GM19240 (cell line): ENCODE results near the gene C22orf39.
A peak's percentile ranks its signal among the peaks of the same experiment; 100 is the strongest.

Experiments used
- DNase-seq: peaks from one replicate; pipeline ENCODE4 v3.0.0; 2011; ENCODE audit warnings: low spot score; ENCODE audit not compliant: insufficient read length

Gene C22orf39

GRCh38 chr22:19447330-19448075, at the start of gene C22orf39:
Gene C22orf39, minus strand, starts transcription at chr22:19447711. Its CDS starts 23 bp downstream, at chr22:19447688.
- DNase-seq, result peak; percentile 89

- no peak for DNase-seq
Observed at GRCh38 chr22:19497245-19497644, 49.7 kb upstream of the C22orf39 start.

GRCh38 chr22:19496324-19496630, 48.8 kb upstream of the C22orf39 start:
- no peak for DNase-seq

GRCh38 chr22:19495562-19496323, 48.2 kb upstream of the C22orf39 start:
- no peak for DNase-seq

GRCh38 chr22:19494676-19495173, 47.2 kb upstream of the C22orf39 start:
- DNase-seq, result no peak

GRCh38 chr22:19494001-19494560, 46.6 kb upstream of the C22orf39 start:
- DNase-seq, result no peak

- DNase-seq, result no peak
Observed at GRCh38 chr22:19492504-19493174, 45.1 kb upstream of the C22orf39 start.

GRCh38 chr22:19490628-19491230, 43.2 kb upstream of the C22orf39 start:
- DNase-seq, result no peak

- no peak for DNase-seq
Observed at GRCh38 chr22:19488884-19489843, 41.7 kb upstream of the C22orf39 start.

- DNase-seq, result no peak
Observed at GRCh38 chr22:19488285-19488684, 40.8 kb upstream of the C22orf39 start.

- DNase-seq, result no peak
Observed at GRCh38 chr22:19483481-19484244, 36.2 kb upstream of the C22orf39 start.

GRCh38 chr22:19482297-19482696, 34.8 kb upstream of the C22orf39 start:
- DNase-seq, result no peak

- DNase-seq, result no peak
Observed at GRCh38 chr22:19480789-19481188, 33.3 kb upstream of the C22orf39 start.

GRCh38 chr22:19480173-19480568, 32.7 kb upstream of the C22orf39 start:
- DNase-seq, result no peak

- peak; percentile 93 for DNase-seq
Observed at GRCh38 chr22:19479355-19480172, 32.1 kb upstream of the C22orf39 start, which contains the start of gene CDC45. Gene CDC45, plus strand, starts transcription at chr22:19479920. Its CDS starts 49 bp downstream, at chr22:19479969.

- peak; percentile 76 for DNase-seq
Observed at GRCh38 chr22:19478901-19479354, 31.4 kb upstream of the C22orf39 start, which contains the start of gene UFD1. Gene UFD1, minus strand, starts transcription at chr22:19479193. Its CDS starts 108 bp downstream, at chr22:19479085.

- DNase-seq, result no peak
Observed at GRCh38 chr22:19478045-19478900, 30.8 kb upstream of the C22orf39 start.
